ENCODE data around the gene ILDR1.
"Not testable (repeated sequence)": the region's sequence is repeated elsewhere in the genome, so short reads cannot be mapped to it uniquely, and the experiment has no call there.

Gene ILDR1

GRCh38 chr3:122021811-122022401 is at the start of gene ILDR1:
TSS of gene ILDR1 (minus strand) at chr3:122022247. CDS start at chr3:122022077, 170 bp downstream.
- DNase-seq, result peak; percentile 69

GRCh38 chr3:122067588-122068240 is 45.7 kb upstream of the ILDR1 start:
- no peak for DNase-seq

GRCh38 chr3:122067214-122067550 is 45.1 kb upstream of the ILDR1 start:
- DNase-seq, result no peak

GRCh38 chr3:122066331-122067213 is 44.5 kb upstream of the ILDR1 start:
- peak; percentile 1 for DNase-seq

- DNase-seq, result no peak
Measured at GRCh38 chr3:122064326-122064725, 42.3 kb upstream of the ILDR1 start.

GRCh38 chr3:122063908-122064307 is 41.9 kb upstream of the ILDR1 start:
- no peak for DNase-seq

- no peak for DNase-seq
Measured at GRCh38 chr3:122060040-122060698, 38.1 kb upstream of the ILDR1 start.

- DNase-seq, result no peak
Measured at GRCh38 chr3:122058294-122058693, 36.2 kb upstream of the ILDR1 start.

GRCh38 chr3:122057671-122058070 is 35.6 kb upstream of the ILDR1 start:
- DNase-seq, result no peak

GRCh38 chr3:122055215-122055614 is 33.2 kb upstream of the ILDR1 start, which contains the start of gene CD86:
TSS of gene CD86 (plus strand) at chr3:122055362. CDS start at chr3:122055490, 128 bp downstream.
- DNase-seq, result no peak

- no peak for DNase-seq
Measured at GRCh38 chr3:122052968-122053367, 30.9 kb upstream of the ILDR1 start.

GRCh38 chr3:122047773-122048172 is 25.7 kb upstream of the ILDR1 start:
- not testable (repeated sequence) for DNase-seq

GRCh38 chr3:122047296-122047695 is 25.2 kb upstream of the ILDR1 start:
- DNase-seq, result not testable (repeated sequence)

- no peak for DNase-seq
Measured at GRCh38 chr3:122033023-122033422, 11.0 kb upstream of the ILDR1 start.

GRCh38 chr3:122032531-122032930 is 10.5 kb upstream of the ILDR1 start:
- DNase-seq, result no peak

- DNase-seq, result no peak
Measured at GRCh38 chr3:122031123-122031468, 9.0 kb upstream of the ILDR1 start.

- DNase-seq, result no peak
Measured at GRCh38 chr3:122030381-122031122, 8.5 kb upstream of the ILDR1 start.

- no peak for DNase-seq
Measured at GRCh38 chr3:122025296-122025695, 3.2 kb upstream of the ILDR1 start.

- DNase-seq, result no peak
Measured at GRCh38 chr3:122024800-122025199, 2.8 kb upstream of the ILDR1 start.

GRCh38 chr3:122023335-122023910 is 1.4 kb upstream of the ILDR1 start:
- DNase-seq, result no peak

- no peak for DNase-seq
Measured at GRCh38 chr3:122021037-122021436, 1.0 kb downstream of the ILDR1 start.

- DNase-seq, result no peak
Measured at GRCh38 chr3:122019493-122019892, 2.6 kb downstream of the ILDR1 start.

Measured in COR-L47 (cell line).